ENCODE measurements around the gene CDYL2. TPM values are rescaled to one million over a fixed set of nuclear protein-coding genes. Genes with fewer than 3 reads are reported as not detected.

CDYL2 gene
- total RNA-seq, 1 experiment from 2014 or later, result 7.6 TPM

GRCh38 chr16:80671281-80671849 is 133.0 kb downstream of the CDYL2 start:
- TF ChIP-seq CTCF (conservative IDR thresholded peaks at IDR 0.05; ENCODE audit: low read depth, low read length) (no peak), EZH2 (IDR thresholded peaks at IDR 0.05; ENCODE audit: low read length, unreplicated experiment) (no peak), EZH2phosphoT487 (IDR thresholded peaks at IDR 0.05; ENCODE audit: borderline replicate concordance, low read length) (no peak)
- Histone ChIP-seq H3K4me1 (ENCODE audit: insufficient read depth, low read length) (no peaks in the 10 kb centered on the region), H3K27ac (ENCODE audit: low read length) (no peak overlapping the region), H3K4me2 (ENCODE audit: low read length) (no peak overlapping the region), H3K36me3 (ENCODE audit: low read depth, low read length) (no peaks in the 10 kb centered on the region), H3K9me3 (ENCODE audit: low read length) (no peaks in the 10 kb centered on the region), H4K20me1 (ENCODE audit: low read length) (no peaks in the 10 kb centered on the region), H3F3A (ENCODE audit: low read length, unreplicated experiment) (no peaks in the 10 kb centered on the region), H3K9me2 (replicated peaks; ENCODE audit: low read length) (no peaks in the 10 kb centered on the region), H2AFZ (ENCODE audit: low read length) (no peak overlapping the region), H3K27me3 (ENCODE audit: low read length) (no peaks in the 10 kb centered on the region), H3K4me3 (ENCODE audit: low read length) (no peak overlapping the region), H3K79me2 (ENCODE audit: low read length) (no peaks in the 10 kb centered on the region), H3K9ac (ENCODE audit: low read length) (no peak overlapping the region)
- CTCF ChIA-PET, result no interaction called here
- POLR2A ChIA-PET (ENCODE audit: unreplicated experiment), result no interaction called here
- intact Hi-C loops (cut with micrococcal nuclease), result no loop called here
- no peak for ATAC-seq
- no peak for DNase-seq
- no TSS peak for BruUV-seq (replicated peaks)

DNA sequence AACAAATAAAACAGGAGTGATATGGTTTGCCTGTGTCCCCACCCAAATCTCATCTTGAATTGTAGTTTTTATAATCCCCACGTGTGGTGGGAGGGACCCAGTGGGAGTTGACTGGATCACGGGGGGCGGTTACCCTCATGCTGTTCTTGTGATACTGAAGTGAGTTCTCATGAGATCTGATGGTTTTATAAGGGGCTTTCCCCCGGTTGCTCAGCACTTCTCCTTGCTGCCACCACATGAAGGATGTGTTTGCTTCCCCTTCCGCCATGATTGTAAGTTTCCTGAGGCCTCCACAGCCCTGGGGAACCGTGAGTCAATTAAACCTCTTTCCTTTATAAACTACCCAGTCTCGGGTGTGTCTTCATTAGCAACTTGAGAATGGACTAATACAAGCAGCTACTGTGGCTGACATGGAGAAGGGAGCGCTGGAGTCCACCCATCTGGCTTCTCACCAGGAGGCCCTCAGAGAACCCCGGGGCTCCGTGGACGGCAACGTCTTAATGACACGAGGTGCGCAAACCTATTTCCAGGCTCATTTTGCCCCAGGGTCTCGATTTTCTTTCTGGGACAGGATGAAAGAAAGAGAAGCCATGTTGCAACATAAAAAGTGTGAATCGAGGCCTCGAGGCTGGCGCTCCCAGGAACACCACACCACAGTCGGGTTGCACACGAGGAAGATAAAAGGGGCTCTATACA is 134.1 kb downstream of the CDYL2 start:
- no TSS peak for BruUV-seq (replicated peaks)
- Histone ChIP-seq H3F3A (ENCODE audit: low read length, unreplicated experiment) (no peaks in the 10 kb centered on the region), H3K27ac (ENCODE audit: low read length) (no peak overlapping the region), H3K27me3 (ENCODE audit: low read length) (no peaks in the 10 kb centered on the region), H2AFZ (ENCODE audit: low read length) (no peak overlapping the region), H3K4me3 (ENCODE audit: low read length) (no peak overlapping the region), H3K4me1 (ENCODE audit: insufficient read depth, low read length) (no peaks in the 10 kb centered on the region), H3K9me2 (replicated peaks; ENCODE audit: low read length) (no peaks in the 10 kb centered on the region), H3K4me2 (ENCODE audit: low read length) (no peak overlapping the region), H3K9me3 (ENCODE audit: low read length) (no peaks in the 10 kb centered on the region), H3K36me3 (ENCODE audit: low read depth, low read length) (no peaks in the 10 kb centered on the region), H3K79me2 (ENCODE audit: low read length) (no peaks in the 10 kb centered on the region), H3K9ac (ENCODE audit: low read length) (no peak overlapping the region), H4K20me1 (ENCODE audit: low read length) (no peaks in the 10 kb centered on the region)
- CTCF ChIA-PET, result no interaction called here
- POLR2A ChIA-PET (ENCODE audit: unreplicated experiment), result no interaction called here
- no peak for DNase-seq
- intact Hi-C loops (cut with micrococcal nuclease), result no loop called here
- no peak for ATAC-seq
- no peak for TF ChIP-seq EZH2phosphoT487 (IDR thresholded peaks at IDR 0.05; ENCODE audit: borderline replicate concordance, low read length)
- TF ChIP-seq CTCF (conservative IDR thresholded peaks at IDR 0.05; ENCODE audit: low read depth, low read length), result no peak
- TF ChIP-seq EZH2 (IDR thresholded peaks at IDR 0.05; ENCODE audit: low read length, unreplicated experiment), result no peak

GRCh38 chr16:80669673-80670072 is 134.7 kb downstream of the CDYL2 start:
- H2AFZ ChIP-seq (ENCODE audit: low read length), result no peak overlapping the region
- no peak overlapping the region for H3K9ac ChIP-seq (ENCODE audit: low read length)
- intact Hi-C loops (cut with micrococcal nuclease), result no loop called here
- peaks cover 5% of the 10 kb centered on the region; the same call in 1 of the 2 replicates for H3K4me1 ChIP-seq (ENCODE audit: insufficient read depth, low read length)
- no peaks in the 10 kb centered on the region for H3K9me3 ChIP-seq (ENCODE audit: low read length)
- no peaks in the 10 kb centered on the region for H3K36me3 ChIP-seq (ENCODE audit: low read depth, low read length)
- no peaks in the 10 kb centered on the region for H3K79me2 ChIP-seq (ENCODE audit: low read length)
- TF ChIP-seq EZH2 (IDR thresholded peaks at IDR 0.05; ENCODE audit: low read length, unreplicated experiment) (no peak), CTCF (conservative IDR thresholded peaks at IDR 0.05; ENCODE audit: low read depth, low read length) (no peak), EZH2phosphoT487 (IDR thresholded peaks at IDR 0.05; ENCODE audit: borderline replicate concordance, low read length) (no peak)
- no peak overlapping the region for H3K27ac ChIP-seq (ENCODE audit: low read length)
- DNase-seq, result no peak
- no peak overlapping the region for H3K4me2 ChIP-seq (ENCODE audit: low read length)
- ChIA-PET CTCF (no interaction called here), POLR2A (ENCODE audit: unreplicated experiment) (no interaction called here)
- ATAC-seq, result no peak
- no peaks in the 10 kb centered on the region for H3K27me3 ChIP-seq (ENCODE audit: low read length)
- H4K20me1 ChIP-seq (ENCODE audit: low read length), result no peaks in the 10 kb centered on the region
- no peak overlapping the region for H3K4me3 ChIP-seq (ENCODE audit: low read length)
- no peaks in the 10 kb centered on the region for H3K9me2 ChIP-seq (replicated peaks; ENCODE audit: low read length)
- no peaks in the 10 kb centered on the region for H3F3A ChIP-seq (ENCODE audit: low read length, unreplicated experiment)
- BruUV-seq (replicated peaks), result no TSS peak
